SHP77 treated with DMSO at 0.1 percent for 48 hours (cell line): ENCODE results near the gene BRD9.

ENCODE experiments used
- DNase-seq: peaks from one replicate; lab custom pipeline; 2025; lab: John Stamatoyannopoulos, UW

The BRD9 gene

DNA sequence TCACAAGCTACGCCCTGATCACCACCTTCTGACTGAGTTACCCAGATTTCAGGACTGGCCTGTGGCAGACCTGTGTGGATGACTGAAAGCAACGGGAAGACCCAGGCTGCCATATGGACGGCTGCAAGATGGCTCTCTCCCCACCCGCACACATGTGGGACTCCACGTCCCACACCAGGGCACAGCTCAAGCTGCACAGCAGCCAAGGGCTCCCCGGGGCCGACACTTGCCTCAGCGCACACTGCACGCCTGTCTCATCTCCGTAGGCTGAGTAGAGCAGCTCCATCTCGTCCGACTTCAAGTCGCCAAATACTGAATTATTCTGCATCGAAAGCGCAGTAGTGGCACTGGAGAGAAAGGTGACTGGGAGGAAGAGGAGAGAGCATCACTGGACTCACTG, 14.5 kb downstream of the BRD9 start:
- DNase-seq, result no peak

GRCh38 chr5:876398-877365, 15.9 kb downstream of the BRD9 start:
- no peak for DNase-seq

GRCh38 chr5:875931-876330, 16.7 kb downstream of the BRD9 start:
- DNase-seq, result no peak

- DNase-seq, result no peak
Observed at GRCh38 chr5:873328-873727, 19.3 kb downstream of the BRD9 start.

- DNase-seq, result no peak
Observed at GRCh38 chr5:872301-872700, 20.3 kb downstream of the BRD9 start.

GRCh38 chr5:871596-872298, 20.9 kb downstream of the BRD9 start:
- no peak for DNase-seq

- no peak for DNase-seq
Observed at GRCh38 chr5:870956-871355, 21.6 kb downstream of the BRD9 start.

- no peak for DNase-seq
Observed at GRCh38 chr5:868428-869135, 24.0 kb downstream of the BRD9 start.

GRCh38 chr5:867300-867870, 25.2 kb downstream of the BRD9 start:
- DNase-seq, result no peak

DNA sequence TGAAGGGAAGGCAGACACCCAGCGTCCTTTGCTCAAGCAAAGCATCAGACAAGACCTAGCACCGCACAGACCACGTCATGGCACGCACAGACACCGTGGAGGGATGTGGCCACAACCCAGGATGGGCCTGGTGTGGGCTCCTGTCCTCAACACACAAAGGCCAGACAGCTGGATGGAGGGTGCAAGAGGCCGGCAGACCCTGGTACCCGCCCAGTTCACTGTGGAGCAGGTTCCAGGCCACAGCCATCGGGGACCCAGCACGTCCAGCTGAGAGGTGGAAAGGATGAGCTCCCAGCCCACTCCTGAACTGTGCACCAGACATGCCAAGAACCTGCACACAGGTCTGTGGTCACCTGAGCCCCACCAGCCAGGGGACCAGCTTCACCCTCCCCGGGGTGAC, 26.8 kb downstream of the BRD9 start:
- DNase-seq, result no peak

DNA sequence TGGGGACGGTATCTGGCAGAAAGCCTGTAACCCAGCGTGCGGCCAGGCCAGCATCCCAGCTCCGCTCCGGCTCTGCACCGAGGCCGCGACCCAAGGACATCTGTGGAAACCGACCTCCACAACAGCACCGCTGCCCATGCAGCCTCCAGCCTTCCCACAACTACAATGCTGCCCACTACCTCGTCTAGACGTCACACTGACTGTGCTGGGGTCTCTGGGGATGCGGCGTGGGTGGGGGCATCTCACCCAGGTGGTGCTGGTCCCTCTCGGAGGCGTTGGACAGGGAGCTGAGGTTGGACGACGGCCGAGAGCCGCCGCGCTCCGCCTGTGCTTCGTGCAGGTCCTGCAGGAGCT, 27.5 kb downstream of the BRD9 start:
- no peak for DNase-seq

DNA sequence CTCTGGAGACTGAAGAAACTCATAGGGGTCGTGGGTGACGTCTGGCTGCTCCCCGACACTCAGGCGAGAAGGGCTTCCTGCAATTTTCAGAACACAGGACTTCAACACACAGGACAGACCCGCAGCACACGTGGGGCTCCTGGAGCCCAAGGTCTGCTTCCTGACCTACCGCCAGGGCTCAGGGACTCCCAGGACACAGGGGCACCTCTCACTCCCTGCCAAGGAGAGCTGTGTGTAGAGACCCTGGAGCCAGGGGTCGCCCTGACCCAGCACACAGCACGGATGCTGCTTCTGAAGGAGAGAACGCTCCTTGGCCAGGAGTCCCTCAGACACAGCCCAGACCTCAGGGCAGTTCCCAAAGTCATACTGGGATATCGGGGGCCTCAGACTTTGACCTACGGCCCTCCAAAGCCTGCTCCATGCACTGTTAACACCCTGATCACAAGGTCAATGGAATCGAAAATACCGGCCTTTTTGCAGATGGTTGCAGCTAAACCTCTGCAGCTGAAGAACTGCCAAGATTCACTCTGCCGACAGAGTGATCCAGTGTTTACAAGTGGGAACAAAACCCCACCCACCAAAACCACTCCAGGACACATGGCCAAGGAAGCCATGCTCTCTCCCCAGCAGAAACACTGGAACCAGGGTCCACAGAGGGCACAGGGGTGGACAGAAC, 28.0 kb downstream of the BRD9 start:
- DNase-seq, result no peak

DNA sequence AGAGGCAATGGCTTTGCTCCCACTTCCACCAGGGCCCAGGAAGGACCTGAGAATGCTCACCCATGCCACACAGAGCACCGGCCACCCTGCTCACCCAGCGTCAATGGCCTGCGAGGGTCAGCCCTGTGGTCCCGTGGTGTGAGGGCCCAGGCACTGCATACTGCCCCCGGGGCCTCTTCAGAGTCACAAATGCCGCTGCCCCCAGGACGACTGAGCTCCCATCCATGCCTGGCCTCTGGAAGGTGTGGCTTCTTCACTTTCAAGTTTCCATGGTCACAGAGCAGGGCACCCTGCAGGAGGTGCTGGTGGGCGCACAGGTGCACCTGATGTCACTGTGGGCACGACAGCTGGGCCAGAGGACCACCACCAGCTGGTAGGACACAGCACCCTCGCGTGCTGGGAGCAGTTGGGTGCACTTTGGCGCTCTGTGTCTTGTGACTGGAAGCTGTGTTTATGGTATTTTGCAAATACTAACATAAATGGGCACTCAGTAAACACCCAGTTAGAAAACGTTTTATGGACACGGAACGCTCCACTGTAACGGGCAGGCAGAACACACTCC, 29.3 kb downstream of the BRD9 start:
- DNase-seq, result no peak

- no peak for DNase-seq
Observed at GRCh38 chr5:862367-863243, 30.0 kb downstream of the BRD9 start.

- DNase-seq, result no peak
Observed at GRCh38 chr5:861442-862366, 30.9 kb downstream of the BRD9 start.

- DNase-seq, result no peak
Observed at GRCh38 chr5:860506-861150, 32.0 kb downstream of the BRD9 start.

DNA sequence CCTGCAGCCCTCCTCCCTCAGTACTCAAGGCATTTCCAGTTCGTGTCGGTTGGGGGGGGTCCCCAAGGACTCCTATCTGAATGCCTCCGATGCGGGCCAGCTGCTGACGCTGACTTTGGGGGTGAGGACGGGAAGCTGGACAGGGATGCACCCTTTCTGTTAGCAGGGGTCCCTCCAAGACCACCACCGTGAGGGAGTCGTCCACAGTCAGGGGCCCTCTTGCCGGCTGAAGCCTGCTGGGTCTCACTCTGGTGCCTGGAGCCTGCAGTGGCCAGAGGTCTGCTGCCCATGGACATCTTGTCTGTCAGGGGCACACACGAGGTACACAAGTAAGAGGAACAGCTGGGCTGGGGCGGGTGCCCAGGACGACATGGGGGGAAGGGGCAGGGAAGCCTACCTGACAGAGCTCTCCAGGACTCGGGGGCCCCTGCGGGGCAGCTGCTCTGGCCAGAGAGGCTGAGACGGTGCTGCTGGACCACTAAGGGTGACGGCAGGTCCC, 32.8 kb downstream of the BRD9 start:
- no peak for DNase-seq

DNA sequence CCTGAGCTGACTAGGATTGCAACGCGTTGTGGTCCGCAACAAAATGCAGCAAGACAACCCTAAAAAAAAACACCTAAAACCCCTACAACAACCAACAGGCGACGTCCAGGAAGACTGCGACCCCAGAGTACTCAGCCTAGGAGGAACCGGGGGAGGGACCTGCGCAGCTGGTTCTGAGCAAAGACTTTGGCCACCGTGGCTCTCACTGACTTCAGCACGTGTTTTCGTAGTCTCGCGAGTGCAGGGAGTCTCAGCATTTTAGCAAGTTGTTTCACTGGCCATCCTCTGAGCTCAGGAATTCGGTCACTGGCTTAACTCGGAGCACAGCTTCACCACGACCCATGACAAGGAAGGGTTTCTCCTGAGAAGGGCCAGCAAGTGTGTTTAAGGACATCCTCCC, 33.2 kb downstream of the BRD9 start:
- no peak for DNase-seq

DNA sequence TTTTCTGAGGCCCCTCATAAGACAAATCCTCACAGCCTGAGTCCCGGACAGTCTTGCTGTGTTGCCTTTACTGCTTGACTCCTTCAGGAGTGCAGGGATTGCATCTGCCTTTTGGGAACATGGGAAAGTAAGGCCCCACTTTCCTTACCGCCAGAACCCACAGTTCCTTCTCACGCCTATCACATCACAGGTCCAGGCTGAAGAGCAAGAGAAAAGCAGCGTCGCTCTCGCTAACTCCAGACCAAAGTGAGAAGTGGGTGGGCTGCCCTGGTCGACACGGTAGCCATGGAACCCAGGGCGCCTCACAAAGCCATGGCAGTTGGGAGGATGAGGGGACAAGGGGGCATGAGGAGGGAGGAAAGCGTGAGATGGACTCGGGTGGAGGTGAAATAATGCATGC, 33.9 kb downstream of the BRD9 start:
- DNase-seq, result no peak
